Erythroblast (primary cell): ENCODE results near the gene NBEA.

Source experiments
- GATA1 ChIP-seq: IDR thresholded peaks from 2 replicates; pipeline ENCODE4 v1.6.1; 2011; ENCODE audit warnings: low read depth, mild to moderate bottlenecking, control low read depth, low read length, moderate library complexity
- POLR2A ChIP-seq: IDR thresholded peaks from 2 replicates; pipeline ENCODE4 v1.6.1; 2011; ENCODE audit warnings: mild to moderate bottlenecking, low read length

GRCh38 chr13:35005051-35005450, 63.0 kb downstream of the NBEA start:
- TF ChIP-seq POLR2A (no peak), GATA1 (no peak)
